ENCODE measurements around the gene TUB.
A peak's percentile ranks its signal among the peaks of the same experiment; 100 is the strongest.

DNA sequence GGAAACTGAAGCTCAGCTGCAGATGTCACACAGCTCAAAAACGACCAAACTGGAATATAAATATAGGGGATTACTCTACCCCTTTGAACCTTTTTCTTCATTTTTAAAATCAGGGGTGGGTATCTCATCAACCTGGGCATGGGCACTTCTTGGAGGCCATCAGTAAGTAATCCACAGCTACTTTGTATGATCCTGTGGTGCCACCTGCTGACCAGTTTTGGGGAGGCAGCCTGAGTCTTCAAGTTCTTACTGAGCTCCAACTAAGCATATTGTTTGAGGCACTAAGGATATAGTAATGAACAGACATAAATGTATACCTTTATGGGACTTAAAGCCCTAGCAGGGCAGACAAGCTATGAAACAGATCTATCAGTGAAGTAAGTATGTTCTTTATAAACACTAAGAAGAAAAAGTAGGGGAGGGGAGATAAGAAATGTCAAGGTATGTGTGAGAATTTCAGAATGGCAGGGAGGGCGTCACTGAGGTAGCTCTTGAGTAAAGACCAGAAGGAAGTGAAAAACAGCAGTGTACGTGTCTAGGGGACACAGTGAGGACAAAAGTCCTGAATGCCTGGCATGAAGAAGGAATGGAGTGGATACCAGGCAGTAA lies 18.4 kb downstream of the TUB start:
- TF ChIP-seq, protein P1, sequence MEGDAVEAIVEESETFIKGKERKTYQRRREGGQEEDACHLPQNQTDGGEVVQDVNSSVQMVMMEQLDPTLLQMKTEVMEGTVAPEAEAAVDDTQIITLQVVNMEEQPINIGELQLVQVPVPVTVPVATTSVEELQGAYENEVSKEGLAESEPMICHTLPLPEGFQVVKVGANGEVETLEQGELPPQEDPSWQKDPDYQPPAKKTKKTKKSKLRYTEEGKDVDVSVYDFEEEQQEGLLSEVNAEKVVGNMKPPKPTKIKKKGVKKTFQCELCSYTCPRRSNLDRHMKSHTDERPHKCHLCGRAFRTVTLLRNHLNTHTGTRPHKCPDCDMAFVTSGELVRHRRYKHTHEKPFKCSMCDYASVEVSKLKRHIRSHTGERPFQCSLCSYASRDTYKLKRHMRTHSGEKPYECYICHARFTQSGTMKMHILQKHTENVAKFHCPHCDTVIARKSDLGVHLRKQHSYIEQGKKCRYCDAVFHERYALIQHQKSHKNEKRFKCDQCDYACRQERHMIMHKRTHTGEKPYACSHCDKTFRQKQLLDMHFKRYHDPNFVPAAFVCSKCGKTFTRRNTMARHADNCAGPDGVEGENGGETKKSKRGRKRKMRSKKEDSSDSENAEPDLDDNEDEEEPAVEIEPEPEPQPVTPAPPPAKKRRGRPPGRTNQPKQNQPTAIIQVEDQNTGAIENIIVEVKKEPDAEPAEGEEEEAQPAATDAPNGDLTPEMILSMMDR (conservative IDR thresholded peaks at IDR 0.05 in 1 of 2, IDR thresholded peaks at IDR 0.05 in 1 of 2; ENCODE audit: low read depth in 1 of 2, low read length in 2 of 2): peak; percentile 88 to 90
- no peak for TF ChIP-seq EZH2 (IDR thresholded peaks at IDR 0.05; ENCODE audit: low read length, missing control alignments)

All from fibroblast of lung (primary cell).